Gastrocnemius medialis (tissue), 4 donors: ENCODE data around the gene RIMBP2.

Experiments
- CTCF ChIP-seq, 5 experiments: fragments of 450-650 bp in 3 of 5; fragments of 200-600 bp in 2 of 5; sonication (generic) in 2 of 5; IDR thresholded peaks in 4 of 5; conservative IDR thresholded peaks in 1 of 5; 1 replicate in 4 of 5; 2 replicates in 1 of 5; pipeline ENCODE4 v1.5.1; 2016 to 2019; ENCODE audit warnings: antibody characterized with exemption in 5 of 5, mild to moderate bottlenecking in 3 of 5, moderate library complexity in 3 of 5
- POLR2A ChIP-seq, 2 donors: fragments of 450-650 bp; IDR thresholded peaks; one replicate each; pipeline ENCODE4 v1.6.1; 2017; ENCODE audit warnings: antibody characterized with exemption in 2 of 2, mild to moderate bottlenecking in 2 of 2, moderate library complexity in 2 of 2

- TF ChIP-seq CTCF (IDR thresholded peaks at IDR 0.05 in 4 of 5, conservative IDR thresholded peaks at IDR 0.05 in 1 of 5) (no peak), POLR2A (IDR thresholded peaks at IDR 0.05) (no peak)
Observed at GRCh38 chr12:130435826-130436225, 280.3 kb downstream of the RIMBP2 start.
